ENCODE results near the gene GJC3.
A peak's percentile ranks its signal among the peaks of the same experiment; 100 is the strongest.
"Not testable (repeated sequence)": the region's sequence is repeated elsewhere in the genome, so short reads cannot be mapped to it uniquely, and the experiment has no call there.

GJC3 gene

DNA sequence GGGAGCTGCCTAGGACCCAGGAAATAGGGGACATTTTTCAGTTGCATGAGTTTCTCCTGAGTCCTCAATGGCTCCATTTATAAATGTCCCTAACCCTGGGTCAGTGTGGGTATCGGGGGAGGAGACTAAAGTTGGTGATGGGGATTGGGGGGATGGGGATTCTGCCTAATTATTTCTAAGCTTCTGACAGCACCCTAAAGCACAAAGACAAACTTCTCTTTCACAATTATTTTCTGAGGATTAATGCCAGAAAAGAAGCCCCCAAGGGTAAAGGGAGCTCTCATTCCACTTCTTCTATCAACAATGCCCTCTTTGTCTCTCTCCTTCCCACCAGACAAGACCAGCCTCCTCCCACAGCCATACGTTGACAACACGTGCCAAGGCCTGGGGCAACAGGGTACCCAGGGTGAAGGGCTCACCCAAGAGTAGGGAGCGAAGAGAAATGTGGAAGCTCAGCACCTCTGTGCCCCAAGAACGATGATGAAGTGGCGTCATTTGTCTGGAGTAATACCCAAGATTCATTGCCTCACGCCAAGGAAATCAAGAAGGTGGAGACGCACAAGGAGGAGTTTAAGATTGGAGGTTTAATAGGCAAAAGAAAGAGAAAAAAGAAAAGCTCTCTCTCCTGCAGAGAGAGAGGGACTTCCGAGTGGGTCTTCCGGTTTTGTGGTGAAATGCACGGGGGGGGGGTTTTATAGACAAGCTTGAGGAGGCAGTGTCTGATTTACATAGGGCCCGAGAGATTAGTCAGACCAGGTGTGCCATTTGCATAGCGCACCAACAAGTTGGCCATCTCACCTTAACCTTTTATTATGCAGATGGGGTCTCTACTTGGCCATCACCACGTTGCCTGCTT, 14.4 kb upstream of the GJC3 start:
- Histone ChIP-seq H3K4me3 (peak overlapping the region; percentile 59), H3K9ac (ENCODE audit: insufficient read length) (no peak overlapping the region), H3K9me3 (ENCODE audit: low read depth, low read length) (no peaks in the 10 kb centered on the region), H3K27ac (no peak overlapping the region), H3K36me3 (ENCODE audit: insufficient read depth, low read length) (no peaks in the 10 kb centered on the region)
- TF ChIP-seq EZH2 (IDR thresholded peaks at IDR 0.05) (no peak), FOXP2 (optimal IDR thresholded peaks at IDR 0.05; ENCODE audit: control extremely low read depth, extremely low read length, insufficient read depth) (no peak), POLR2AphosphoS5 (IDR thresholded peaks at IDR 0.05; ENCODE audit: borderline replicate concordance, low read depth, low read length) (no peak)
- DNase-seq (ENCODE audit: low read depth, low spot score) = no peak

DNA sequence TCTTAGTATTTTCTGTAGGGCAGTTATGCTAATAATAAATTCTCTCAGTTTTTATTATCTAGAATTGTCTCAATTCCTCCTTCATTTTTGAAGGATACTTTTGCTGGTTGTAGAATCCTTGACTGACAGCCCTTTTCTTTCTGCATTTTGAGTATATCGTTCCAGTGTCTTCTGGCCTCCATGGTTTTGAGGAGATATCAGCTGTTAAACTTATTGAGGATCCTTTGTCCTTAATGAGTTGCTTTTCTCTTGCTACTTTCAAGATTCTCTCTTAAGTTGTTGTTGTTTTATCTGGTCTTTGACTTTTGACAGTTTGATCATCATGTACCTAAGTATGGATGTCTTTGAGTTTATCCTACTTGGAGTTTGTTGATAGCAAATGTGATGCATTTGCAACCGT, 8.9 kb upstream of the GJC3 start:
- Histone ChIP-seq H3K27ac (no peak overlapping the region), H3K4me3 (no peak overlapping the region), H3K9me3 (ENCODE audit: low read depth, low read length) (no peaks in the 10 kb centered on the region), H3K36me3 (ENCODE audit: insufficient read depth, low read length) (no peaks in the 10 kb centered on the region), H3K9ac (ENCODE audit: insufficient read length) (no peak overlapping the region)
- TF ChIP-seq POLR2AphosphoS5 (IDR thresholded peaks at IDR 0.05; ENCODE audit: borderline replicate concordance, low read depth, low read length) (no peak), FOXP2 (optimal IDR thresholded peaks at IDR 0.05; ENCODE audit: control extremely low read depth, extremely low read length, insufficient read depth) (no peak)
- no peak for DNase-seq (ENCODE audit: low read depth, low spot score)

DNA sequence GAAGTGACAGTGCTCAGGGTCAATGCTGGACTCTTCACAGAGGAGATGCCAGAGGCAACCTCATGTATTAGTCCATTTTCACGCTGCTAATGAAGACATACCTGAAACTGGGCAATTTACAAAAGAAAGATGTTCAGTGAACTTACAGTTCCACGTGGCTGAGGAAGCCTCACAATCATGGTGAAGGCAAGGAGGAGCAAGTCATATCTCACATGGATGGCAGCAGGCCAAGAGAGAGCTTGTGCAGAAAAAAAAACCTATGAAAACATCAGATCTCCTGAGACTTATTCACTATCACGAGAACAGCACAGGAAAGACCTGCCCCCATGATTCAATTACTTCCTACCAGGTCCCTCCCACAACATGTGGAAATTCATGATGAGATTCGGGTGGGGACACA, 5.6 kb upstream of the GJC3 start:
- not testable (repeated sequence) for H3K9me3 ChIP-seq (ENCODE audit: low read depth, low read length); H3K36me3 ChIP-seq (ENCODE audit: insufficient read depth, low read length); H3K27ac ChIP-seq; H3K4me3 ChIP-seq; DNase-seq (ENCODE audit: low read depth, low spot score); H3K9ac ChIP-seq (ENCODE audit: insufficient read length)

DNA sequence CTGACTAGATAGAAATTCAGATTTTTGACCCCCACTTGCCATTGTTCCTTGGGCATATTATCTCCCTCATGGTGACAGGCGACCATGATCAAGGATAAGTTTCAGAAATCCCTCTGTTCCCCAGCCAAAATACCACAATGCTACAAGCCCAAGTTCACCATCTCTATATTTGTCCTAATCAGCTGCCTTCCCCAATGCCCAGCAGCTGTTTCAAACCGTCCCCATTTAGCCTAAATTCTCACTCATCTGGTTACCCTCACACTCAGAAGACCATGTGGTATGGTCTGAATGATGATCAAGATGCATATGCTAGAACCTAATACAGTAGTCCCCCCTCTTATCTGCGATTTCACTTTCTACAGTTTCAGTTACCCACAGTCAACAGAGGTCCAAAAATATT, 956 bp upstream of the GJC3 start:
- Histone ChIP-seq H3K9me3 (ENCODE audit: low read depth, low read length) (no peaks in the 10 kb centered on the region), H3K9ac (ENCODE audit: insufficient read length) (no peak overlapping the region), H3K27ac (no peak overlapping the region), H3K36me3 (ENCODE audit: insufficient read depth, low read length) (no peaks in the 10 kb centered on the region), H3K4me3 (no peak overlapping the region)
- TF ChIP-seq FOXP2 (optimal IDR thresholded peaks at IDR 0.05; ENCODE audit: control extremely low read depth, extremely low read length, insufficient read depth) (no peak), POLR2AphosphoS5 (IDR thresholded peaks at IDR 0.05; ENCODE audit: borderline replicate concordance, low read depth, low read length) (no peak), EZH2 (IDR thresholded peaks at IDR 0.05) (no peak)
- DNase-seq (ENCODE audit: low read depth, low spot score) = no peak

DNA sequence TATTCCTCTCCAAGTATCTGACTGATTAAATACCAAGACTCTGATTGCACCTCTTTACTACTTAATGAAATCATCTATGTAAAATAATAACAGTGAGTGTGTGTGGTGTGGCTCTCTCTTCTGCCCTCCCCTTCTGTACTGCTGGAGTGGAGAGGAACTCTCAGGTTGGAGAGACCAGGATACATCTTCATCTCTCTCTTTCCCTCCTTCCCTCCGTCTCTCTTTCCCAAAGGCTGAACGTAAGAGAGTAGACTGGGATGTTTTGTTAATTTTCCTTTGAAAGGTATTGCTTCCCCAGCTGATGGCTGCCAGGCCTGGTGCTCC, 272 bp upstream of the GJC3 start:
- TF ChIP-seq EZH2 (IDR thresholded peaks at IDR 0.05) (no peak), POLR2AphosphoS5 (IDR thresholded peaks at IDR 0.05; ENCODE audit: borderline replicate concordance, low read depth, low read length) (no peak), FOXP2 (optimal IDR thresholded peaks at IDR 0.05; ENCODE audit: control extremely low read depth, extremely low read length, insufficient read depth) (no peak)

DNA sequence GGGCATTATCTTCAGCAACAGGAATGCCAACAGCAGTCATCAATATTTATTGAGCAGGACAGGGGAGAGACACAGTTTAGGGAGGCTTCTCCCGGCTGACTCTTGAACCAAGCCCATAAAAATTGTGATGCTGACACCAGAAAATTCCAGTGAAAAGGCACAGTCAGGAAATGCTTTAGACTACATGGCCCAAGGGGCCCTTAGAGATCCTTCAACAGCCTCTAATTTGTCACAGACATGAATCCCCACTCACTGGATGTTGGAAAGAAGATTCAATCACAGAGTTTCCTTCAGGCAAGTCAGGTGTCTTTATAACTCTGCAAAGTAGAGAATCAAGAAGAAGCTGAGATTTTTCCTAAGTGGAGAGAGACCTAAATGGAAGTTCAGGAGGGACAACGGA, 1.2 kb downstream of the GJC3 start:
- no peaks in the 10 kb centered on the region for H3K36me3 ChIP-seq (ENCODE audit: insufficient read depth, low read length)
- TF ChIP-seq POLR2AphosphoS5 (IDR thresholded peaks at IDR 0.05; ENCODE audit: borderline replicate concordance, low read depth, low read length) (peak; percentile 56; the same call in 1 of the 2 replicates), FOXP2 (optimal IDR thresholded peaks at IDR 0.05; ENCODE audit: control extremely low read depth, extremely low read length, insufficient read depth) (no peak)
- peak overlapping the region; percentile 93 for H3K27ac ChIP-seq
- H3K9me3 ChIP-seq (ENCODE audit: low read depth, low read length) = no peaks in the 10 kb centered on the region
- DNase-seq (ENCODE audit: low read depth, low spot score) = peak; percentile 61
- H3K4me3 ChIP-seq = peak overlapping the region; percentile 68
- H3K9ac ChIP-seq (ENCODE audit: insufficient read length) = no peak overlapping the region

More for the DNA sequence above, 272 bp upstream of the GJC3 start:
- Histone ChIP-seq H3K4me3 (peak overlapping the region; percentile 68), H3K9me3 (ENCODE audit: low read depth, low read length) (no peaks in the 10 kb centered on the region), H3K9ac (ENCODE audit: insufficient read length) (no peak overlapping the region), H3K36me3 (ENCODE audit: insufficient read depth, low read length) (no peaks in the 10 kb centered on the region), H3K27ac (peak overlapping the region; percentile 73; the same call in 1 of the 2 replicates)
- no peak for DNase-seq (ENCODE audit: low read depth, low spot score)

DNA sequence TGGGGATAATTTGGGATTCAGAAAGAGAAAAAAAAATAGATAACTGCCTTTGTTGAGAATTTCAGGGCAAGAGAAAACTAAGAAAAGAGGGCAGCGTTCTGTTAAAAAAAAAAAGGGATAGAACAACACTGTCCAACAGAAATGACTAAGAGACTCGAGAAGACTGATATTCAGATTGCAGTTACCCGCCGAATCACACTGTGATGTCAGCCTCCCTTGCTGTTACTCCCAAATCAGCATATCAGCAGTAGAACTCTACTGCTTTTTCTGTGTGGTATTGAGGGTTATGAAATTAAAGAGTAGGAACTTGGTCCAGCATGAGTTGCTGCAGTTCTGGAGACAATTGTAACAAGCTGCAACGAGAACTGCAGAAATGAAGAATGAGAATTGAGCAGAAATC, 1.9 kb downstream of the GJC3 start:
- Histone ChIP-seq H3K9ac (ENCODE audit: insufficient read length) (peak overlapping the region; percentile 14), H3K9me3 (ENCODE audit: low read depth, low read length) (no peaks in the 10 kb centered on the region), H3K27ac (peak overlapping the region; percentile 93), H3K36me3 (ENCODE audit: insufficient read depth, low read length) (no peaks in the 10 kb centered on the region), H3K4me3 (peak overlapping the region; percentile 68)
- TF ChIP-seq POLR2AphosphoS5 (IDR thresholded peaks at IDR 0.05; ENCODE audit: borderline replicate concordance, low read depth, low read length) (no peak), FOXP2 (optimal IDR thresholded peaks at IDR 0.05; ENCODE audit: control extremely low read depth, extremely low read length, insufficient read depth) (no peak), EZH2 (IDR thresholded peaks at IDR 0.05) (no peak)
- no peak for DNase-seq (ENCODE audit: low read depth, low spot score)

DNA sequence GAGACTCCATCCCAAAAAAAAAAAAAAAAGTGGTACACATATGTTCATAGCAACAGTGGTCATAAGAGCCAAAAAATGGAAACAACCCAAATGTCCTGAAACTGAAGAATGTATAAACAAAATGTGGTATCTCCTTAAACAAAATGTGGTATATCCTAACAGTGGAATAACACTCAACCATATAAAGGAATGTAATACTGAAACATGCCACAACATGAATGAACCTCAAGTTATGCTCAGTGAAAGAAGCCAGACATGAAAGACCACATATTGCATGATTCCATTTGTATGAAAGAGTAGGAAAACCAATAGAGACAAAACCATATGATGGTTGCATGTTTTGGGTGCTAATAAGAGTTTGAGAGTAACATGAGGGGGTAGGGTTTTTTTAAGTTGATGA, 3.1 kb downstream of the GJC3 start:
- no peak for DNase-seq (ENCODE audit: low read depth, low spot score)
- TF ChIP-seq POLR2AphosphoS5 (IDR thresholded peaks at IDR 0.05; ENCODE audit: borderline replicate concordance, low read depth, low read length) = no peak
- TF ChIP-seq FOXP2 (optimal IDR thresholded peaks at IDR 0.05; ENCODE audit: control extremely low read depth, extremely low read length, insufficient read depth) = no peak
- TF ChIP-seq EZH2 (IDR thresholded peaks at IDR 0.05) = no peak
- Histone ChIP-seq H3K4me3 (no peak overlapping the region), H3K36me3 (ENCODE audit: insufficient read depth, low read length) (peaks cover 3% of the 10 kb centered on the region), H3K9me3 (ENCODE audit: low read depth, low read length) (no peaks in the 10 kb centered on the region), H3K27ac (no peak overlapping the region), H3K9ac (ENCODE audit: insufficient read length) (no peak overlapping the region)

DNA sequence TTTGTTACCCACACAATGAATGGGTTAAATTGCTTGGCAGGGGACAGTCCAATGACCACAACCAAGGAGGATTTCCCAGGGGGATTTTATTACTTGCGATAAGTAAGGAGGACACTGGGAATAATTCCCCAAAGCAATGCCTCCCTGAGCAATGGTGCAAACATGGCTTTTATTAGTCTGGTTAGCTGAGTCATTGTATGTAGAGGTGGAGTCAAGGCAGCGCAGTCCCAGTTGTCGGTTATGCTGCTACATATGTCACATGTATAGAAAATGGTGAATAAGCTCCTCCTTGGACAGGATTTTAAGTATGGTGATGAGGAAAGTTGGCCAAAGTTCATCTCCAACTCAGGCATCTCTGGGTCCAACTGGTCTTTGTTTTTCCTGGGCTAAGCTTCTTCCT, 6.2 kb downstream of the GJC3 start:
- Histone ChIP-seq H3K9ac (ENCODE audit: insufficient read length) (no peak overlapping the region), H3K9me3 (ENCODE audit: low read depth, low read length) (no peaks in the 10 kb centered on the region), H3K27ac (no peak overlapping the region), H3K4me3 (no peak overlapping the region), H3K36me3 (ENCODE audit: insufficient read depth, low read length) (peaks cover 11% of the 10 kb centered on the region)
- TF ChIP-seq POLR2AphosphoS5 (IDR thresholded peaks at IDR 0.05; ENCODE audit: borderline replicate concordance, low read depth, low read length) = no peak
- no peak for TF ChIP-seq FOXP2 (optimal IDR thresholded peaks at IDR 0.05; ENCODE audit: control extremely low read depth, extremely low read length, insufficient read depth)
- no peak for TF ChIP-seq EZH2 (IDR thresholded peaks at IDR 0.05)
- DNase-seq (ENCODE audit: low read depth, low spot score) = no peak

All from SK-N-MC (cell line).